AG08395 (cell line): ENCODE data around the gene RPL39L.

ENCODE experiments used
- DNase-seq: peaks from one replicate; pipeline ENCODE4 v3.0.0; 2012; ENCODE audit warnings: mixed read lengths, low spot score

RPL39L gene

DNA sequence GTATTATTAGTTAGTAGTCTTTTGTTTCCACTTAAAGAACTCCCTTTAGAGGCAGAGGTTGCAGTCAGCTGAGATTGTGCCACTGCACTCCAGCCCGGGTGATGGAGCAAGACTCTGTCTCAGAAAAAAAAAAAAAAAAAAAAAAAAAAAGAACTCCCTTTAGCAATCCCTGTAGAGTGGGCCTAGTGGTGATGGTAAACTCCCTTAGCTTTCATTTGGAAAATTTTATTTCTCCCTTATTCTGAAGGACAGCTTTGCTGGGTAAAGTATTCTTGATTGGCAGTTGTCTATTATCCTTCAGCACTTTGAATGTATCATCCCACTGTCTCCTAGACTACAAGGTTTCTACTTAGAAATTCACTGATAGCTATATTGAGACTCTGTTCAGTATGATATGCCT, 46.0 kb downstream of the RPL39L start:
- no peak for DNase-seq

DNA sequence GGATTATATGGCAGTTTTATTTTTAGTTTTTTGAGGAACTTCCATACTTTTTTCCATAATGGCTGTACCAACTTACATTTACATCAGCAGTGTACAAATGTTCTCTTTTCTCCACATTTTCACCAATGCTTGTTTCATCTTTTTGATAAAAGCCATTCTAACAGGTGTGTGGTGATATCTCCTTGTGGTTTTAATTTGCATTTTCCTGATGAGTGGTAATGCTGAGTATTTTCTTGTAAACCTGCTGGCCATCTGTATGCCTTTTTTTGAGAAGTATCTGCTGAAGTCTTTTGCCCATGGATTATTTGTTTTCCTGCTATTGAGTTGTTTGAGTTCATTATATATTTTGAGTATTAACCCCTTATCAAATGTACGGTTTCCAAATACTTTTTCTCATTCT, 50.6 kb downstream of the RPL39L start:
- DNase-seq: no peak

DNA sequence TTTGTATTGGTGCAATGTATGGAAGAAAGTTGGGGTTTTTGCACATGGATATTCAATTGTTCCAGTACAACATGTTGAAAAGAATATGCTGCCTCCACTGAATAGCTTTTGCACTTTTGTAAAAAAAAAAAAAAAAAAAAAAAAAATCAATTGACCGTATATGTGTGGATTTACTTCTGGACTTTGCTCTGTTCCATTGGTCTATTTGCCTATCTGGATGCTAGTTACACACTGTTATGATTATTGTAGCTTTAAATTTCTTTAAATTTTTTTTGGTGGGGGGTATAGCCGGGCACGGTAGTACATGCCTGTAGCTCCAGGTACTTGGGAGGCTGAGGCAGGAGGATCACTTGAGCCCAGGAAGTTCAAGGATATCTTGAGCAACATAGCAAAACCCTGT, 52.5 kb downstream of the RPL39L start:
- no peak for DNase-seq

DNA sequence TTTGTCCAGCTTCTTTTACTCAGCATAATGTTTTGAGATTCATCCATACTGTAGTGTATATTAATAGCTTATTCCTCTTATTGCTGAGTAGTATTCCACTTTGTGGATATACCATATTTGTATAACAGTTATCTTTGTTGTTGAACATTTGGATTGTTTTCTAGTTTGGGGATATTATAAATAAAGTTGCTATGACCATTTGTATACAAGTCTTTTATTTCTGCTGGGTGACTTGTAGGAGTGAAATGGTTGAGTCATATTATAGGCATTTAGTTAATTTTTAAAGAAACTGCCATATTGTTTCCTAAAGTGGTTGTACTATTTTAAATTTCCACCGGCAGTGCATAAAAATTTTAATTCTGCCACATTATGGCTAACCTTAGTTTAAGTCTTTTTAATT, 53.4 kb downstream of the RPL39L start:
- DNase-seq: no peak

DNA sequence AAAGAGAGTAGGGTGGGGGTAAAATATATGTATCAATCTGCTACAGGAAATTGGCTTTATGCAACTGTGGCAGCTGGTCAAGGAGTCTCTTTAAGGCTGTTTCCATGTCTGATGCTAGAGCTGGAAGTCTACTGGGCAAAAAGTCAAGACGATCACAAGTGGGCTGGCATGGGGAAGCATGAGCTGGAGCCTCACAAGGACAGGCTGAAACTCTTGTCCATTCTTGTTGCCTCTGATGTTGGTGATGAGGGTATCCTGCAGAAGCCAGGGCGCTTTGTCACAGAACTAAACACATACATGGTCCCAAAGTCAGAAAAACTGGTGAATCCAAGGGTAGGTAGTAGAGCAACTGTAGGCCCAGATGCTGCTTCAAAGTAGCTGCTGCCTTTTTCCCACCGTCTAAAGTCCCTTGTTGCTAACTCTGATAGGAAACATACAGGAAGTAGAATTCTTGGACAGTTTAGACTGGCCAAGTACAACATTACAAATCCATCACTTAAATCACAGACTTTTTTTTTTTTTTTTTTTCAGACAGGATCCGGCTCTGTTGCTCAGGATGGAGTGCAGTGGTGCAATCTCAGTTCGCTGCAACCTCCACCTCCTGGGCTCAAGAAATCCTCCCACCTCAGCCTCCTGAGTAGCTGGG, 54.2 kb downstream of the RPL39L start:
- no peak for DNase-seq

DNA sequence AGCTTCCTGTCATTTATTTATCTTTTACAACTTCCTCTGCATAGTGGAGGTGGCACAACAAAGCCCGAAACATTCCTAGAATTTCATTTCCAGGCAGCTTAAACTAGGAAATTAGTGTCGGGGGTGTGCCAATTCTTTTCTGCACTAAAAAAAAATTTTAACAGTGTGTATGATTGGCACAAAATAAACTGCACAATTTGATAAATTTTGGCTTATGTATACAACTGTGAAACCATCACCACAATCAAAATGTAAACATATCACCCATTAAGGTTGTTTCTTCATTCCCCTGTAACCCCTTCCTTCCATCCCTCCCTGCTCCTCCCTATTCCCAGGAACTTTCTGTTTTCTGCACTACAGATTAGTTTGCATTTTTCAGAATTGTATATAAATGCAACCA, 54.7 kb downstream of the RPL39L start:
- DNase-seq: no peak

DNA sequence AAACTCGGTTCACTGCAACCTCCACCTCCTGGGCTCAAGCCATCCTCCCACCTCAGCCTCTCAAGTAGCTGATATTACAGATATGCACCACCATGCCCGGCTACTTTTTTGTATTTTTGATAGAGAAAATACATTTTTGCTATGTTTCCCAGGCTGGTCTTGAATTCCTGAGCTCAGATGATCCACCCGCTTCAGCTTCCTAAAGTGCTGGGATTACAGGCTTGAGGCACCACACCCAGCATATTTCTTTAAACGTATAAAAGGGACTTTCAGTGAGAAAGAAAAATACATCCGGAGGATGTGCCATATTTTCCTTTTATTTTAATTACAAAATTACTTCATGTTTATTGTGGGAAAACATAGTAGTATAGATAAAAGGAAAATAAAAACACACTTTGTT, 55.2 kb downstream of the RPL39L start:
- no peak for DNase-seq

DNA sequence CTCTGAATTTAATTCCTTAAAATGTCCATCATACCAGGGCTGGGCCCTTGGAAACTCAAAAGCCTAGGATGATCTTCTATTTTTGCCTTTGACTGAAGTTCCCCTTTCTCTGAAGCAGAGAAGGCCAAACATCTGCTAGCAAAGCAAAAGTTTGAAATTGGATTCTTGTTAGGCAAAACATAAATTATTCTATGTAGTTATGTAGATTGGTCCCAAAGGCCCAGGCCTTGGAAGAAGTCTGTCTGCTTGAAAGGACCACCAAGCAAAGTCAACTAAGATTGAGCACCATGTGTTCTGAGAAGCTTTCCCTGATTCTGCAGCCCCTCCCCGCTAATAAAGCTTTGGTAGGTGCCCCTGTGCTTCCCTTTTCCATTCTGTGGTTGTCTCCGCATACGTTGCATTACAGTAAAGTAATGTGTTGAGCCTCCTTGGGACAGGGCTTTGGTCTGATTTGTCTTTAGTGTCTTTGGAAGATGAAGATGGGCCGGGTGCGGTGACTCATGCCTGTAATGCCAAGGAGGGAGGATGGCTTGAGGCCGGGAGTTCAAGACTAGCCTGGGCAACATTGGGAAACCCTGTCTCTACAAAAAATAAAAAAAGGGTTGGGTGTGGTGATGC, 56.4 kb downstream of the RPL39L start:
- no peak for DNase-seq

DNA sequence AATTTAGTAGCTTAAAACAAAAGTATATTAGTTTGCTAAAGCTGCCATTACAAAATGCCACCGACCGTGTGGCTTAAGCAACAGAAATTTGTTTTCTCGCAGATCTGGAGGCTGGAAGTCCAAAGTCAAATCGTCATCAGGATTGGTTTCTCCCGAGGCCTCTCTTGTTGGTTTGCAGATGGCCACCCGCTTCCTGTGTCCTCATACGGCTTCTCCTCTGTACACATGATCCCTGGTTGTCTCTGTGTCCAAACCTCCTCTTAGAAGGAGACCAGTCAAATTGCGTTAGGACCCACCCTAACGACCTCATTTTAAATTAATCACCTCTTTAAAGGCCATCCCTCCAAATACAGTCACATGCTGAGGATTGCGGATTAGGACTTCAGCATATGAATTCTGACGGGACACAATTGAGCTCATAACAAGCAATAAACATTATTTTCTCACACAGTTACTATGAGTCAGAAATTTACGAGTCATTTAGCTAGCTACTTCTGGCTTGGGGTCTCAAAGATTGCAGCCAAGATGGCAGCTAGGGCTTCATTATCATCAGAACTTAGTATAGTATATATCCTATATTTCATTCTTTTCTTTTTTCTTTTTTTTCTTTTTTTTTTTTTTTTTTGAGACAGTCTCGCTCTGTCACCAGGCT, 58.4 kb downstream of the RPL39L start:
- DNase-seq: no peak

DNA sequence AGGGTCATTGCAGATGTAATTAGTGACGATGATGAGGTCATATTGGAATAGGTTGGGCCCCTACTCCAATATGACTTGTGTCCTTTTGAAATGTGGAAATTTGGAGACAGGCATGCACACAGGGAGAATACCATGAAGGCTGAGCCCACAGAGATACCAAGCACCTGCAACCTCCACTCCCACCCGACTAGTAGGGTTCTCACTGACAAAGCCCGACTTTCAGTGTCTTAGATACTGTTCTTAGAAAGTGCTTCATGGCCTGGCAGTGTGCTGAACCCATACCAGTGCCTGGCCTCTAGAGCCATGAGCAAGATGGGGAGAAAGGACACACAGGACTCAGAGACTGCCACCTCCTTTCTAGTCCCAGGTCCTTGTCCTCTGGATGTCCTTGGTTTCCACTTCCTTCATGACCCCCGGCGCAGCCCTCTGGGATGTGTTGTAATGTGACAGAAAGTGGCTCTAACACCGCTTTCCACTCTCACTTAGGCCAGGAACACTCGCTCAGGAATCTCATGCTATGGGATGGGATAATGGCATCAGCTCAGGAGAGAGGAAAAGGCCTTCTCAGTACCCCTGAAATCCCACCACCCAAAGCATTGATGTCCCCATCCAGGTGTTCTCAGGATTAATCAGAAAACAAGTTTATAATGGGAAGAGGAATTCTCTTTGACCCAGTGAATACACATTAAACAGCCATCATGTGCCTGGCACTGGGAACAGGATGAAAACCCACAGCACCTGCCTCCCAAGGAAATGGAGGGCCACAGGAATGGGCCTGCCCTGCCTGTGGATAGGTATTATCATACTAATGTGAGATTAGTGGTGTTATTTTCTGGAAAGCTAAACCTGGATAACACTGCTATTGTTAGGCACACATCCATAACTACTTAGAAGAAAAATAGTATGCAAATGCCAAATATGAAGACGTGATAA, 59.9 kb downstream of the RPL39L start:
- no peak for DNase-seq

DNA sequence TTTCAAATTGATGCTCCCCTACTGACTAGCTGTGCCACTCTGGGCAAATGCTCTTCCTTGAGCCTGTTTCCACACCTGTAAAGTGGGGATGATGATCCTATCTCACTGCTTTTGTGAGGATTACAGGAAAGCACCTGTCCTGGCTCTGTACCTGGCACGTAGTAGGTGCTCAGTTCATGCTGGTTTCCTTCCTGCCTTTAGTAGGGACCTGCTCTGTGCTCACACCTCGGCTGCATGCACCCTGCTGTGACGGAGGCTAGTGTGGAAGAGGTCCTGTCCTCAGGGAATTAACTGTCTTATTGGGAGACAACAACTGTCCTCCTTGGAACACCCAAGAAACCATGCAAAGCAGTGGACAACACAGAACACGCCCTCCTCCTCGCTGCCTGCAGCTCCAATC, 61.8 kb downstream of the RPL39L start:
- no peak for DNase-seq

DNA sequence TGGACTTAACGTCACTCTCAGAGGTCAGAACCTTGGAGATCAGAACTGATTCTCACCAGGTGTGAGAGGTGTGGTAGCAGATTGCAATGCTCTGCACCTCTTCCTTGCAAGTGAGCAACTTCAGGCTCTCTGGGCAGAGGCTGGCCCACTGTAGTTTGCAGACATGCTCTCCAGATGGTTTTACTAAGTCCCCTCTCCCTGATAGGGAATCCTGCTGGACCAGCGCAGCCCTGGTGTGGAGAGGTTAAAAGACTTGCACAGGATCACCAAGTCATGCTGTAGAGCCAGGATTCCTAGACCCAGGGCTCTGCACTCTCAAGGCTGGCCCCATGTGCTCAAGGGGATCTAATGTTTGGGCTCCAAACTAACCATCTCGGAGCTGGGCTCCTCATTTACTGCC, 62.2 kb downstream of the RPL39L start:
- no peak for DNase-seq

DNA sequence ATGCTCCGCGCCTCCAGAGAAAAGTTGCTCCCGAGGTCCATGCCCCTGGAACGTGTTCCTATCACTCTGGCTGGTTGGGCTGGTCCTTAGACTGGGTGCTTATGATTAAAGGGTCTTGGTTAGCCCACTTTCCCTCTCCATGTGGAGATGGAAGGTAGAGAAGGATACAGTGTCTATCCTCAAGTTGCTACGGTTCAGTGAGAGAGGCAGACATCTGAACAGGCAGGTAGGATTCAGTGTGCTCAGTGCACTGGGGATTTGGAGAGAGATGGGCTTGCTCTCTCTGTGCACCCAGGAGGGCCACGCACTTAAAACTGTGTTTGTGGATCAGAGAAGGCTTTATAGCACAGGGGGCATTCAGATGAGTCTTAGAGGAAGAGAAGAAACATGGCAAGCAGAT, 63.0 kb downstream of the RPL39L start:
- DNase-seq: no peak

DNA sequence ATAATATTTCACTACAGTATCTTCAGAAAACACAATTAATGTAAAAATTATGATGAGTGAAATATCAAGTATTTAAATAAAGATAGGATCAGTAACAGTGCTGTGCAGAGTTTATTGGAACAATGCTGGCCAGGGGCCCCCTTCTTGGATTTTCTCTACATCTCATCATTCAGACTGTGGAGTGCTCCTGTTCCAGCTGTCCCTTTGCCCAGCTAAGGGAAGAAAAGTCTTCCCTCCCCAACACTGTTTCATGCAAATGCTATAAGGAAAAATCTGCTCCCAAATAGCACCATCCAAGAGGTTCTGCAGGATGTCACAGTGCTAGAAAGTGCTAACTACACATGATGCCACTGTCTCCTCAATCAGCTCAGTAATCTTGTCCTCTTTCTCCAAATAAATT, 64.5 kb downstream of the RPL39L start:
- DNase-seq: no peak

DNA sequence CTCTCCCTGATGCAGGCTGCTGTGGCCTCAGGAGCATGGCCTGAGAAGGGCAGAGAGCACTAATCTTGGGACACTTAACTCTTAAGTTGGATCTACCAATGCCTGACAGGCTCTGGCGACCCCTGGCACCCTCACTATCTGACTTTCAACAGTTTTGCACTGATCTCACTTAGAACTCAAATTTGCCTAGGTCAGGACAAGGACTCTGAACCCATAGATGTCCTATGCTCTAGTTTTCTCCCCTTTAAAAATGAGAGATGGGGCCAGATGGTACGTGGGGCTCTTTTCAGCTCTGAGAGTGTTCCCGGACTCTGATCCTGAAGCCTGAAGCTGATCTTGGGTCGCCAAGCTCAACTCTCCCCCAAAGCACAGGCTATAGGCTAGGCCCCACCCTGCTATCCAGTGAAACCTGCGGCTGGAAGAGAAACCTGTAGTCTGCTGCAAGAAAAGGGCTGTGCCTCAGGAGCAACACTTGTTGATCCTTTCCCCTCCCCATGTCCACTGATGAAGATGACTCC, 65.7 kb downstream of the RPL39L start:
- DNase-seq: no peak

DNA sequence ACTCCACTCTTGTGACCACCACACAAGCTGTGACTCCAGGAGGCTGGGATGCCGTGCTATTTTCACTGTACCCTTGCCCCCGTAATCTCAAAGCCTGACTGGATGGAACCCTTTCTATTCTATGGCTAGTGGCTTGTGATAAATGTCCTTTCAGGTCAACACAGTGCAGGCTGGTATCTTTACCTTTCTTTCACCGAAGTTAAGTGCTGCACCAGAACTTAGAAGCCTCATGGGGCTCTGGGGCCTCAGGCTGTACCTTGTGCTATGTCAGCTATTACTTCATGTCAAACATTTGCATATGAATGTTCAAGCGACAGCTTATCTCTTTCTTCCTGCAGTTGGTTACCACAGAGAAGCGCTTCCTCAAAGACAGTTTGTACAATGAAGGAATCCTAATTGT, 66.8 kb downstream of the RPL39L start:
- DNase-seq: no peak

DNA sequence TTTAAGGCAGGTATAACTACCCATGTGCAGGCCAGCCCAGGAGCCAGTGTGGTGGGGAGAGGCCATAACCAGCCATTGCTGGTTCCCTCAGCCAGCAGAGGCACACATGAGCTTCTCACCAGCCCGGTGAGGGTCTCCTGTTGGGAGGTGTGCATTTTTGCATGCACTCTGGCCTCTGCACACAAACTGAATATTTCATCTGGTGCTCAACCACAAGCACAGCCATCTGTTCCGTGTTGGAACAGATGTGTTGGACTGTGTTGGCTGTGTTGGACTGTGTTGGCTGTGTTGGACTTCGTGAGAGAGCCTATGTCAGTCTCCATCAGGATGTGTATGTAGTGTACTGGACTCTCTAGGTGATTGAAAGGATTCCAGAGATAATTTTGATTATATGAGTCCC, 67.2 kb downstream of the RPL39L start:
- DNase-seq: no peak
